NCI-H187 (cell line): ENCODE results near the gene ATP8A2.

Source experiments
- DNase-seq, 2 experiments: peaks; one replicate each; lab custom pipeline; 2025; lab: John Stamatoyannopoulos, UW

ATP8A2 gene

GRCh38 chr13:25731037-25731436, 359.3 kb downstream of the ATP8A2 start:
- no peak for DNase-seq

GRCh38 chr13:25731536-25731935, 359.8 kb downstream of the ATP8A2 start:
- DNase-seq, result no peak

- DNase-seq, result no peak
These were observed 360.5 kb downstream of the ATP8A2 start for GRCh38 chr13:25732111-25732865.

- no peak for DNase-seq
These were observed 361.3 kb downstream of the ATP8A2 start for GRCh38 chr13:25733001-25733491.

- DNase-seq, result no peak
These were observed 362.1 kb downstream of the ATP8A2 start for GRCh38 chr13:25733696-25734435.

- peak; percentile 9 to 14 for DNase-seq
These were observed 366.8 kb downstream of the ATP8A2 start for GRCh38 chr13:25738342-25739196.

GRCh38 chr13:25739376-25739775, 367.6 kb downstream of the ATP8A2 start:
- no peak for DNase-seq

- DNase-seq, result no peak
These were observed 370.0 kb downstream of the ATP8A2 start for GRCh38 chr13:25741796-25742195.

GRCh38 chr13:25742220-25742619, 370.4 kb downstream of the ATP8A2 start:
- DNase-seq, result no peak

- DNase-seq, result no peak
These were observed 371.6 kb downstream of the ATP8A2 start for GRCh38 chr13:25743421-25743820.

- no peak for DNase-seq
These were observed 372.4 kb downstream of the ATP8A2 start for GRCh38 chr13:25744178-25744577.

- DNase-seq, result no peak
These were observed 374.4 kb downstream of the ATP8A2 start for GRCh38 chr13:25746131-25746530.

GRCh38 chr13:25752957-25753551, 381.3 kb downstream of the ATP8A2 start:
- no peak for DNase-seq

- no peak for DNase-seq
These were observed 382.2 kb downstream of the ATP8A2 start for GRCh38 chr13:25753976-25754375.

GRCh38 chr13:25756251-25756650, 384.5 kb downstream of the ATP8A2 start:
- no peak for DNase-seq

- DNase-seq, result no peak
These were observed 385.1 kb downstream of the ATP8A2 start for GRCh38 chr13:25756912-25757311.

- no peak for DNase-seq
These were observed 389.3 kb downstream of the ATP8A2 start for GRCh38 chr13:25761041-25761440.

- DNase-seq, result no peak
These were observed 390.5 kb downstream of the ATP8A2 start for GRCh38 chr13:25762281-25762680.

- DNase-seq, result no peak
These were observed 391.1 kb downstream of the ATP8A2 start for GRCh38 chr13:25762795-25763377.

GRCh38 chr13:25764378-25764777, 392.6 kb downstream of the ATP8A2 start:
- no peak for DNase-seq

GRCh38 chr13:25765266-25765665, 393.5 kb downstream of the ATP8A2 start:
- DNase-seq, result no peak

- no peak for DNase-seq
These were observed 394.8 kb downstream of the ATP8A2 start for GRCh38 chr13:25766576-25766975.
